ENCODE measurements around the gene MAN2C1.
"Not testable (repeated sequence)": the region's sequence is repeated elsewhere in the genome, so short reads cannot be mapped to it uniquely, and the experiment has no call there.

Gene MAN2C1

DNA sequence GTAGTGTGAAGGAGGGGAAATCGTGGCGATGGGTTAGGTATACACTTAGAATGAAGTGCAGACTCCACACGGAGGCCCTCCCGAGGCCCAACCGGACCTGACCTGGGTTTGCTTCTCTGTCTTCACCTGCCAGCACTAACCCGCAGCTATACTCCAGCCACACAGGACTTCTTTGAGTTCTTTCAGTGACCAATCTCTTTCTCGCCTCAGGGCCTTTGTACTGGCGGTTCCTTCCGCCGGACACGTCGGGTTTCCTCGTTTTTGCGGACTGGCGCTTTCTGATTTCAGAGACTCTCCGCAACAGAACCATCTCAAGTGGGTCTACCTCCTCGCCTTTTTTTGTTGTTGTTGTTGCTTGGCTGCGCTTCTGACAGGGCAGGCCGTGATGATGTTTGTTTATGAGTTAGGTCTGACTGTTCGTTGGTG is 21.6 kb downstream of the MAN2C1 start, which contains the start of gene NEIL1:
Gene NEIL1 (plus strand): TSS at position 244 of the 426 bp plus-strand sequence. CDS start 1,867 bp downstream, outside the sequence.
- peak within 1 kb of the TSS; percentile 67 to 87 (median 81) for H3K27ac ChIP-seq
- peaks cover 0 to 11% (median 7%) of the 10 kb centered on the region in 11 experiments; a peak in 14 of 22 replicates for H3K36me3 ChIP-seq
- peak within 1 kb of the TSS; percentile 74 to 93 (median 83) for H3K9ac ChIP-seq
- no peak for TF ChIP-seq Cebpa-rat (IDR thresholded peaks at IDR 0.05)
- peaks cover 0 to 16% (median 0%) of the 10 kb centered on the region in 11 experiments; a peak in 6 of 22 replicates for H3K27me3 ChIP-seq
- peak within 1 kb of the TSS; percentile 94 to 100 (median 99) for H3K4me2 ChIP-seq
- peak within 1 kb of the TSS; percentile 70 to 94 (median 82) for H3K4me3 ChIP-seq
- H3K9me3 ChIP-seq (replicated peaks in 1 of 11) = peaks cover 12 to 22% (median 18%) of the 10 kb centered on the region in 11 experiments; a peak in 20 of 22 replicates
- peaks cover 38 to 75% (median 63%) of the 10 kb centered on the region in 10 experiments for H3K4me1 ChIP-seq
- H4K20me1 ChIP-seq = peaks cover 0 to 18% (median 0%) of the 10 kb centered on the region in 11 experiments; a peak in 8 of 22 replicates

DNA sequence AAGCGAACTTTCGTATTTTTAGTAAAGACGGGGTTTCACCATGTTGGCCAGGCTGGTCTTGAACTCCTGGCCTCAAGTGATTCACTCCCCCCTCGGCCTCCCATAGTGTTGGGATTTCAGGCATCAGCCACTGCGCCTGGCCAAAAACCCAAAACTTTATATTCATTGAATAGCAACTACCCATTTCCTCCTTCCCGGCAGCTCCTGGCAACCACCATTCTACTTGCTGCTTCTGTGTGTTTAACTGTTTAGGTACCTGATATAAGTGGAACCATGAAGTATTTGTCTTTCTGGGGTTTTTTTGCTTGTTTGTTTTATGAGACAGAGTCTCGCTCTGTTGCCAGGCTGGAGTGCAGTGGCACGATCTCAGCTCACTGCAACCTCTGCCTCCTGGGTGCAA is 24.5 kb downstream of the MAN2C1 start:
- H3K27me3 ChIP-seq = peaks cover 0 to 15% (median 0%) of the 10 kb centered on the region in 11 experiments; a peak in 6 of 22 replicates
- not testable (repeated sequence) for H3K9ac ChIP-seq; H3K27ac ChIP-seq; H3K9me3 ChIP-seq (replicated peaks in 1 of 11); H4K20me1 ChIP-seq; H3K4me3 ChIP-seq
- peaks cover 20 to 47% (median 35%) of the 10 kb centered on the region in 10 experiments for H3K4me1 ChIP-seq
- peak overlapping the region in 8 of 11 experiments; percentile 13 to 62 (median 44); a peak in 10 of 22 replicates for H3K4me2 ChIP-seq
- H3K36me3 ChIP-seq = peaks cover 17 to 35% (median 28%) of the 10 kb centered on the region in 11 experiments

DNA sequence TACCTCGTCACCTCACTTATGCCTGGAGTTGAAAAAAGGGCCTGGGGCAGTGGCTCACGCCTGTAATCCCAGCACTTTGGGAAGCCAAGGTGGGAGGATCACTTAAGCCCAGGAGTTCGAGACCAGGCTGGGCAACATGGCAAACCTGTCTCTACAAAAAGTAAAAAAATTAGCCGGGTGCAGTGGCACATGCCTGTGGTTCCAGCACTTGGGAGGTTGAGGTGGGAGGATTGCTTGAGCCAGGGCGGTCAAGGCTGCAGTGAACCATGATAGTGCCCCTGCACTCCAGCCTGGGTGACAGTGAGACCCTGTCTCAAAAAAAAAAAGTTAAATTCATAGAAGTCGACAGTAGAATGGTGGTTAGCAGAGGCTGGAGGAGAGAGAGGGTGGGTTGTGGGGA is 26.2 kb downstream of the MAN2C1 start:
- H3K4me2 ChIP-seq = no peak overlapping the region
- peaks cover 19 to 33% (median 23%) of the 10 kb centered on the region in 10 experiments; a peak in 19 of 20 replicates for H3K4me1 ChIP-seq
- no peak for TF ChIP-seq Cebpa-rat (IDR thresholded peaks at IDR 0.05)
- H3K36me3 ChIP-seq = peaks cover 17 to 37% (median 34%) of the 10 kb centered on the region in 11 experiments
- H3K9ac ChIP-seq = no peak overlapping the region
- no peak overlapping the region for H3K27ac ChIP-seq
- no peak overlapping the region for H3K4me3 ChIP-seq
- peaks cover 0 to 7% (median 0%) of the 10 kb centered on the region in 11 experiments; a peak in 1 of 22 replicates for H4K20me1 ChIP-seq
- H3K9me3 ChIP-seq (replicated peaks in 1 of 11) = no peaks in the 10 kb centered on the region
- H3K27me3 ChIP-seq = no peaks in the 10 kb centered on the region

DNA sequence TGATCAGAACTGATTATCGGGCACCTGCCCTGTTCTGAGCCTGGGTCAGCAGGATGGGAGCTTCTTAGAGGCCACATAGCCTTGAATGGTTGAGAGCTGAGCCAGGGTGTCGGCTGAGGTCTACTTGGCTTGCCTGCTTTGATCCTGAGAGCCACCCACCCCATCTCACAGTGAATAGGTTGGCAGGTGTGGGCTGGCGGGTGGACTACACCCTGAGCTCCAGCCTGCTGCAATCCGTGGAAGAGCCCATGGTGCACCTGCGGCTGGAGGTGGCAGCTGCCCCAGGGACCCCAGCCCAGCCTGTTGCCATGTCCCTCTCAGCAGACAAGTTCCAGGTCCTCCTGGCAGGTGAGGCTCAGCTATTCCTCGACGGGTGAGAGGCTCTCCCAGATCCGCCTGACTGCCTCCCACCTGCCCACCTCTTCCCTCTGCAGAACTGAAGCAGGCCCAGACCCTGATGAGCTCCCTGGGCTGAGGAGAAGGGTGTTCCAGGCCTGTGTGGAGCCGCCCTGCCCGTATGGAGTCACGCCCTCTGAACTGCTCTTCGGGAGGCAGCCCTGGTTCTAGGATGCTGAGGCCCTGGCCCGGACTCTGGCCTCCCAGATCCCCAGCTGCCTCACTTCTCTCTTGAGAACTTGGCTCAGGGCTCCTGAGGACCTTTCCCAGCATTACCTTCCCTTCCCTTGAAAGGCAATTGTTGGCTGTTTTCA is 28.7 kb downstream of the MAN2C1 start:
- Histone ChIP-seq H3K9me3 (replicated peaks in 1 of 11) (no peaks in the 10 kb centered on the region), H3K27me3 (no peaks in the 10 kb centered on the region), H3K4me2 (no peak overlapping the region), H4K20me1 (peaks cover 0 to 7% (median 0%) of the 10 kb centered on the region in 11 experiments; a peak in 1 of 22 replicates), H3K36me3 (peaks cover 17 to 37% (median 34%) of the 10 kb centered on the region in 11 experiments), H3K27ac (no peak overlapping the region), H3K4me3 (no peak overlapping the region), H3K4me1 (peaks cover 19 to 38% (median 31%) of the 10 kb centered on the region in 10 experiments), H3K9ac (no peak overlapping the region)
- TF ChIP-seq Cebpa-rat (IDR thresholded peaks at IDR 0.05) = no peak

DNA sequence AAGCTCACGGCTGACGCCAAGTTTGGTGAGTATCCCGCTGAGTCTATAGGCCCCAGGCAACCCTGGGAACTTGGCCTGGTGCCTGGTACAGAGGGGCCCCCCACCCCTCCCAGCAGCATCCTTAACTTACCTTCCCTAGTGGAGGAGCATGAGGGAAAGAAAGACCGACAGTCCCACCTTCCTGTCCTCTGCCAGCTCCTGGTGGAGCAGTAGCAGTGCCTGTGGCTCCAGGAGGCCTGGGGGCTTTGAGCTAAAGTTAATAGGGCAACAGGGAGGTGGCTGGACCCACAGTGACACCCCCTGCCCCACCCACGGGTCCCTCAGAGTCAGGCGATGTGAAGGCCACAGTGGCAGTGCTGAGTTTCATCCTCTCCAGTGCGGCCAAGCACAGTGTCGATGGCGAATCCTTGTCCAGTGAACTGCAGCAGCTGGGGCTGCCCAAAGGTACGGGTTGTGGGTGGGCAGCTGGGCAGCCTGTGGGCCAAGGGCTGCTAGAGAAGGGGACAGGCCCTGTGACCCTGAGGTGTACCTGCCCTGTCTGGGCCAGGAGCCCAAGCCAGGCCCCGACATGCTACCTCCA is 29.7 kb downstream of the MAN2C1 start:
- H3K4me1 ChIP-seq = peaks cover 15 to 33% (median 25%) of the 10 kb centered on the region in 10 experiments
- H3K4me3 ChIP-seq = no peak overlapping the region
- no peak for TF ChIP-seq Cebpa-rat (IDR thresholded peaks at IDR 0.05)
- H3K36me3 ChIP-seq = peaks cover 17 to 37% (median 34%) of the 10 kb centered on the region in 11 experiments
- no peaks in the 10 kb centered on the region for H3K9me3 ChIP-seq (replicated peaks in 1 of 11)
- peaks cover 0 to 7% (median 0%) of the 10 kb centered on the region in 11 experiments; a peak in 1 of 22 replicates for H4K20me1 ChIP-seq
- H3K27ac ChIP-seq = no peak overlapping the region
- no peak overlapping the region for H3K4me2 ChIP-seq
- no peak overlapping the region for H3K9ac ChIP-seq
- H3K27me3 ChIP-seq = no peaks in the 10 kb centered on the region

DNA sequence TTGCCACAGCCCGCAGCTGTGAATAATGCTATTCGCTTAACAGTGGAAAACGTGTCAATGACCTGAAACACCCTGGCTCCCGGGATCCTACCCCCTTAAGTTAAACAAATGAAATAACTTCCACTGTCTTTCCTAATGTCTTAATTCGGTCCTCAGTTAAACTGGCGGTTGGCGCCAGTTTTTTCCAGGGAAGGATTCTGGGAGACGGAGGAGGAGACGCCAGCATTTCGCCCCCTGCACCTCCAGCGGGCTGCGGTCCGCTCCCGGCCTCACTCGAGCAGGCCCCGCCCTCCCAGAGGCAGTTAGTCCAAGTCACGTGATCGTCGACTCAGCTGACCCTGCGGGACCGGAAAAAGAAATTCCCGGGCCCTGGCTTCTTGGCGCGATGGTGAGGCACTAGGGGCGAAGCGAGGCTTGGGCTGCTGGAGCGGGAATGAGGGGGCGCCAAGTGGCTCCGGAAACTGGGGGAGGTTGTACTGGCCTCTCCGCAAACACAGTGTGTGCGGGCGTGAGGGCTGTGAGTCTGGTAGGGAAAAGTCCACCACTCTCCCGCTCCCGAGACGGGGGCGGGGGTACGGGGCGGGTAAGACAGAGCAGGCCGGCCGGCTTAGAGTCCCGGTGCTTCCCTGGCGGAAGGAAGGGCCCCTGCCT is 32.6 kb downstream of the MAN2C1 start, which contains the start of gene COMMD4:
Gene COMMD4 (plus strand): TSS at position 359 of the 651 bp plus-strand sequence. CDS start 27 bp downstream, at position 386.
- peak within 1 kb of the TSS; percentile 58 to 79 (median 73) for H3K4me3 ChIP-seq
- peaks cover 0 to 7% (median 0%) of the 10 kb centered on the region in 11 experiments; a peak in 1 of 22 replicates for H4K20me1 ChIP-seq
- peaks cover 10 to 26% (median 24%) of the 10 kb centered on the region in 11 experiments for H3K36me3 ChIP-seq
- H3K4me1 ChIP-seq = peaks cover 11 to 23% (median 20%) of the 10 kb centered on the region in 10 experiments
- peak within 1 kb of the TSS; percentile 77 to 87 (median 83) for H3K9ac ChIP-seq
- H3K27ac ChIP-seq = peak within 1 kb of the TSS; percentile 52 to 90 (median 84)
- no peaks in the 10 kb centered on the region for H3K9me3 ChIP-seq (replicated peaks in 1 of 11)
- H3K27me3 ChIP-seq = no peaks in the 10 kb centered on the region
- H3K4me2 ChIP-seq = peak within 1 kb of the TSS; percentile 87 to 98 (median 94)
- TF ChIP-seq Cebpa-rat (IDR thresholded peaks at IDR 0.05) = no peak

DNA sequence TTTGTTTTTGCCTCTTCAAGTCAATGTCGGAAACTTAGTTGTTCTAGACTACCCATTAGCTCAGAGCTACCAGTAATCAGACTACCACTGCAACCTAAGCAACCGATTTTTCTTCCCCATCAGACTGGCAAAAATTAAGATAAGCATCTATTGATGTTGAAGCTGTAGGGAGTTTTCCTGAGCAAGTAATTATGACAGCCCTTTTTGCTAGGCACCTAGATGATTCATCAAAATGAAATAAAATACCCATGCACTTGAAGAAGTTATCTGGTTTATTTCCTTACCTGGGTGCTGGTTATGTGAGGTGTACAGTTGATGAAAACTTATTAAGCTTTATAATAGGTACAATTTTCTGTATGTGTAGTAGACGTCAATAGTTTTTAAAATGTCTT is 33.1 kb downstream of the MAN2C1 start:
- peaks cover 0 to 7% (median 0%) of the 10 kb centered on the region in 11 experiments; a peak in 1 of 22 replicates for H4K20me1 ChIP-seq
- H3K27ac ChIP-seq = peak overlapping the region in 10 of 11 experiments; percentile 78 to 90 (median 84); a peak in 15 of 22 replicates
- H3K36me3 ChIP-seq = peaks cover 10 to 20% (median 19%) of the 10 kb centered on the region in 11 experiments
- no peak for TF ChIP-seq Cebpa-rat (IDR thresholded peaks at IDR 0.05)
- peak overlapping the region; percentile 87 to 98 (median 94) for H3K4me2 ChIP-seq
- H3K9ac ChIP-seq = peak overlapping the region; percentile 77 to 87 (median 83); a peak in 20 of 22 replicates
- peaks cover 11 to 23% (median 20%) of the 10 kb centered on the region in 10 experiments for H3K4me1 ChIP-seq
- peak overlapping the region; percentile 58 to 79 (median 73) for H3K4me3 ChIP-seq
- no peaks in the 10 kb centered on the region for H3K9me3 ChIP-seq (replicated peaks in 1 of 11)
- no peaks in the 10 kb centered on the region for H3K27me3 ChIP-seq

DNA sequence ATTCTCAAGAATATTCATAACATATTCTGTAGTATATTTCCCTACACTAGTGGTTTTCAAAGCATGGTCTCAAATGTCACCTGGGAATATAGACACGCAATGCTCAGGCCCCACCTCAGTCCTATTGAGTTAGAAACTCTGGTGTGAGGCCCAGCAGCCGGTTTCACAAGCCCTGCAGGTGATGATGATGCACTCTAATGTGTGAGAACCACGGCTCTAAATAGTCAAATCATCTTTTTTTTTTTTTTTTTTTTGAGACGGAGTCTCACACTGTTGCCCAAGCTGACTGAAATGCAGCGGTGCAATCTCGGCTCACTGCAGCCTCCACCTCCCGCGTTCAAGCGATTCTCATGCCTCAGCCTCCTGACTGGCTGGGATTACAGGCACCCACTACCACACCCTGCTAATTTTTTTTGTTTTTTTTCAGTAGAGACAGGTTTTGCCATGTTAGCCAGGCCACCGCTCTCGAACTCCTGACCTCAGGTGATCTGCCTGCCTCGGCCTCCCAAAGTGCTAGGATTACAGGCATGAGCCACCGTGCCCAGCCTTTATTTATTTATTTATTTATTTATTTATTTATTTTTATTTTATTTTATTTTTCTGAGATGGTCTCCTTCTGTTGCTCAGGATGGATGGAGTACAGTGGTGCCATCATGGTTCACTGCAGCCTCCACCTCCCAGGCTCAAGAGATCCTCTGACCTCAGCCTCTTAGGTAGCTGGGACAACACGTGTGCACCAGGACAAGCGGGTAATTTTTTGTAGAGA is 34.6 kb downstream of the MAN2C1 start:
- H3K36me3 ChIP-seq; H3K27me3 ChIP-seq; H4K20me1 ChIP-seq; H3K4me2 ChIP-seq; H3K9ac ChIP-seq; H3K27ac ChIP-seq; H3K9me3 ChIP-seq (replicated peaks in 1 of 11); H3K4me3 ChIP-seq: not testable (repeated sequence)
- H3K4me1 ChIP-seq = peaks cover 11 to 23% (median 20%) of the 10 kb centered on the region in 10 experiments

DNA sequence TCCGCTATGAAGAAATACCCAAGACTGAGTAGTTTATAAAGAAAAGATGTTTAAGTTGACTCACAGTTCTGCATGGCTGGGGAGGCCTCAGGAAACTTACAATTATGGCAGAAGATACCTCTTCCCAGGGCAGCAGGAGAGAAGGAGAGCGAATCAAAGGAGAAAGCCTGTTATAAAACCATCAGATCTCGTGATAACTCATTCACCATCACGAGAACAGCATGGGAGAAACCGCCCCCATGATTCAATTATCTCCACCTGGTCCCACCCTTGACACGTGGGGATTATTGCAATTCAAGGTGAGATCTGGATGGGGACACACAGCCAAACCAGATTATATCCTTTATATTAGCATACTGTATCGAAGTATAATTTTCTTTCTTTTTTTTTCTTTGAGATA is 36.3 kb downstream of the MAN2C1 start:
- H3K9ac ChIP-seq; H3K4me2 ChIP-seq; H3K27me3 ChIP-seq; H3K4me3 ChIP-seq; H4K20me1 ChIP-seq; H3K36me3 ChIP-seq; H3K9me3 ChIP-seq (replicated peaks in 1 of 11); H3K27ac ChIP-seq: not testable (repeated sequence)
- peaks cover 9 to 19% (median 16%) of the 10 kb centered on the region in 10 experiments for H3K4me1 ChIP-seq

Measured in BLaER1 treated with 17β-estradiol and CSF1 and Interleukin-3, amounts not matched to agents 10 nM and 100 nM (cell line).